Bronchial epithelial cell (primary cell): ENCODE measurements around the gene APPL2. TPM values are rescaled to one million over a fixed set of nuclear protein-coding genes. Genes with fewer than 3 reads are reported as not detected.
"Not testable (repeated sequence)": the region's sequence is repeated elsewhere in the genome, so short reads cannot be mapped to it uniquely, and the experiment has no call there.

Experiments used
- DNase-seq: peaks from one replicate; pipeline ENCODE4 v3.0.0-alpha.2; 2010; ENCODE audit warnings: low read depth
- FAIRE-seq: peaks from 2 replicates; lab custom pipeline; 2011; peaks lifted over from hg19 to GRCh38; lab: Jason Lieb, UNC
- H3K27me3 ChIP-seq: 2 replicates; pipeline ENCODE4 v1.5.1; 2011; ENCODE audit warnings: low read length; ENCODE audit not compliant: control insufficient read depth, insufficient read depth
- H3K36me3 ChIP-seq: 2 replicates; pipeline ENCODE4 v1.5.1; 2011; ENCODE audit warnings: low read length; ENCODE audit not compliant: control insufficient read depth, insufficient read depth
- H3K4me3 ChIP-seq: 2 replicates; pipeline ENCODE4 v1.5.1; 2011; ENCODE audit warnings: mild to moderate bottlenecking, low read depth, low read length, control low read depth
- CTCF ChIP-seq: IDR thresholded peaks from 2 replicates; pipeline ENCODE4 v1.5.1; 2011; ENCODE audit warnings: mild to moderate bottlenecking, moderate library complexity, low read length, control low read depth, inconsistent platforms; ENCODE audit not compliant: insufficient read depth, severe bottlenecking
- total RNA-seq: library from RNA; depleted of rRNA; stranded (reverse); fragments of >200 nt; gene quantifications from 2 replicates; pipeline ENCODE4 v1.2.1, GENCODE V29; 2014

The APPL2 gene
- total RNA-seq, 1 donor from 2014 or later, result 23.2 TPM

- Histone ChIP-seq H3K36me3 (no peaks in the 10 kb centered on the region), H3K4me3 (no peak overlapping the region), H3K27me3 (no peaks in the 10 kb centered on the region)
- no peak for TF ChIP-seq CTCF
- FAIRE-seq, result no peak
- DNase-seq, result no peak
Observed at GRCh38 chr12:105261010-105261409, 25.0 kb upstream of the APPL2 start.

GRCh38 chr12:105259226-105259625 is 23.3 kb upstream of the APPL2 start:
- Histone ChIP-seq H3K27me3 (no peaks in the 10 kb centered on the region), H3K36me3 (no peaks in the 10 kb centered on the region), H3K4me3 (no peak overlapping the region)
- DNase-seq (no peak), FAIRE-seq (no peak)
- no peak for TF ChIP-seq CTCF

- H3K4me3 ChIP-seq, result no peak overlapping the region
- H3K36me3 ChIP-seq, result no peaks in the 10 kb centered on the region
- FAIRE-seq, result no peak
- H3K27me3 ChIP-seq, result no peaks in the 10 kb centered on the region
- TF ChIP-seq CTCF, result no peak
- peak; percentile 81 for DNase-seq
Observed at GRCh38 chr12:105257321-105257728, 21.4 kb upstream of the APPL2 start.

GRCh38 chr12:105256921-105257320 is 20.9 kb upstream of the APPL2 start:
- FAIRE-seq (no peak), DNase-seq (no peak)
- Histone ChIP-seq H3K36me3 (no peaks in the 10 kb centered on the region), H3K27me3 (no peaks in the 10 kb centered on the region), H3K4me3 (no peak overlapping the region)
- no peak for TF ChIP-seq CTCF

GRCh38 chr12:105256431-105256830 is 20.5 kb upstream of the APPL2 start:
- not testable (repeated sequence) for H3K4me3 ChIP-seq, H3K36me3 ChIP-seq, H3K27me3 ChIP-seq, DNase-seq, FAIRE-seq

- H3K36me3 ChIP-seq, result no peaks in the 10 kb centered on the region
- FAIRE-seq (no peak), DNase-seq (no peak)
- no peaks in the 10 kb centered on the region for H3K27me3 ChIP-seq
- TF ChIP-seq CTCF, result no peak
- H3K4me3 ChIP-seq, result no peak overlapping the region
Observed at GRCh38 chr12:105256011-105256410, 20.0 kb upstream of the APPL2 start.
